Adrenal gland (tissue), 12 donors: ENCODE data around the gene NMRAL1. TPM values are rescaled to one million over a fixed set of nuclear protein-coding genes. Genes with fewer than 3 reads are reported as not detected.

Source experiments
- DNase-seq, 7 donors: peaks; one replicate each; pipeline ENCODE4 v3.0.0-alpha.2; 2019 to 2020
- H3K27ac ChIP-seq, 5 donors: fragments of 200-600 bp; sonication (generic) in 4 of 5; 1 replicate in 3 of 5; 2 replicates in 2 of 5; pipeline versions ENCODE4 v1.5.1 to v1.8.0; 2016 to 2020; ENCODE audit warnings: mild to moderate bottlenecking in 1 of 5
- H3K27me3 ChIP-seq: fragments of 200-600 bp; 2 replicates; pipeline ENCODE4 v1.8.0; 2021
- H3K36me3 ChIP-seq, 2 donors: fragments of 200-600 bp; replicated peaks in 1 of 2; 1 replicate in 1 of 2; 2 replicates in 1 of 2; pipeline versions ENCODE4 v1.5.1 to v1.8.0; 2018 to 2022
- H3K4me1 ChIP-seq, 2 donors: fragments of 200-600 bp; replicated peaks in 1 of 2; 1 replicate in 1 of 2; 2 replicates in 1 of 2; pipeline versions ENCODE4 v1.5.1 to v1.8.0; 2018 to 2021
- H3K4me3 ChIP-seq, 4 donors: fragments of 200-600 bp; sonication (generic) in 3 of 4; one replicate each; pipeline ENCODE4 v1.5.1; 2016 to 2018
- H3K9me3 ChIP-seq, 3 donors: fragments of 200-600 bp; sonication (generic) in 1 of 3; replicated peaks in 1 of 3; 1 replicate in 2 of 3; 2 replicates in 1 of 3; pipeline versions ENCODE4 v1.5.1 to v1.8.0; 2016 to 2021
- POLR2A ChIP-seq, 2 donors: fragments of 450-650 bp; IDR thresholded peaks; one replicate each; pipeline ENCODE4 v1.6.1; 2017; ENCODE audit warnings: antibody characterized with exemption in 2 of 2, mild to moderate bottlenecking in 2 of 2, moderate library complexity in 1 of 2
- WGBS, 4 donors: extraction: QIAGEN DNeasy Blood & Tissue Kit in 2 of 4; methylation state at CpG; one replicate each; pipeline versions ENCODE4 v1.1.5 to v1.1.7; 2013 to 2017; 5-methylcytosine and 5-hydroxymethylcytosine counted together
- intact Hi-C, 2 donors: fragments of 100-400 bp; cut with DNase I; formaldehyde crosslinking; loops; one replicate each; pipeline versions ENCODE4 v1.14.1 to v1.15.0; 2022 to 2023
- polyA plus RNA-seq, 3 donors: library from polyadenylated mRNA; stranded (reverse); fragments of 200-250 nt in 2 of 3; fragments of 350-450 nt in 1 of 3; fragmentation: Illumina TruSeq in 1 of 3; extraction: RNeasy Lipid Tissue Mini Kit (QIAGEN cat#74804) in 1 of 3; gene quantifications; one replicate each; pipeline ENCODE4 v1.2.3, GENCODE V29; 2013 to 2014
- total RNA-seq, 9 donors: library from RNA; depleted of rRNA in 4 of 9; stranded (reverse); fragments of >200 nt in 4 of 9; fragments of 120-200 nt in 1 of 9; fragmentation: NEBNext Ultra II Directional in 1 of 9; extraction: Animal tissue kit (Norgen Biotek cat#: 25700) in 1 of 9; gene quantifications; one replicate each; pipeline versions ENCODE4 v1.1.0 to v1.2.4, GENCODE V29; 2013 to 2023
- TF ChIP-seq, protein P1 (sequence below), 6 experiments: fragments of 450-650 bp in 4 of 6; fragments of 200-600 bp in 2 of 6; sonication (generic) in 1 of 6; IDR thresholded peaks; 1 replicate in 5 of 6; 2 replicates in 1 of 6; pipeline versions ENCODE4 v1.5.1 to v1.8.0; 2016 to 2021; ENCODE audit warnings: antibody characterized with exemption in 6 of 6, mild to moderate bottlenecking in 2 of 6, moderate library complexity in 1 of 6
- donor health status: healthy with polysubstance abuse.
- donor health status: Bipolar disorder and iron deficiency.
- donor health status: DM: yes; HTN: yes; CAD: no.
- donor health status: DM: no; HTN: no; CAD: no.
- donor health status: DM: no; HTN: no; CAD: no.
- donor health status: DM: yes; HTN: yes; CAD: no.

Gene NMRAL1
- total and polyA plus RNA-seq, 12 donors: 35.0 to 139 (median 79.7) TPM

DNA sequence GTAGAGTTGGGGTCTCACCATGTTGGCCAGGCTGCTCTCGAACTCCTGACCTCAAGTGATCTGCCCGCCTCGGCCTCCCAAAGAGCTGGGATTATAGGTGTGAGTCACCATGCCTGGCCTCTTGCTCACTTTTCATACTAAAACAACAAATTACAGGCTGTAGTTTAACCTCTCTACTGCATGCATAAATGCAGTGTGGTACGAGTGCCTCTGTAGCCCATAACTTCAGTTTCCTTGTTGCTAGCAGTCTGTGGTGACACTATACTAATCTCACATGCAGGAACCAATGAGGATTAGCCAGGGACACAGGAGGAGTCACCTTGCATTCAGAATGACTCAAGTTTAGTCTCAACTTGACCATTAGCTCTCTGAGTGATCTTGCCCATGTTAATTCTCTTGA lies 21.9 kb upstream of the NMRAL1 start:
- DNase-seq: no peak
- intact Hi-C loops: no loop called here
- Histone ChIP-seq H3K27me3 (no peaks in the 10 kb centered on the region), H3K36me3 (no peaks in the 10 kb centered on the region), H3K9me3 (no peaks in the 10 kb centered on the region), H3K27ac (peak overlapping the region in 1 of 5 donors; percentile 40), H3K4me1 (peaks cover 4 to 20% of the 10 kb centered on the region in 2 donors), H3K4me3 (no peak overlapping the region)
- WGBS, 4 donors: 72 to 82% (median 76%) methylated on average over 4 of the region's 4 CpGs
- TF ChIP-seq POLR2A (IDR thresholded peaks at IDR 0.05): no peak
- TF ChIP-seq, protein P1, sequence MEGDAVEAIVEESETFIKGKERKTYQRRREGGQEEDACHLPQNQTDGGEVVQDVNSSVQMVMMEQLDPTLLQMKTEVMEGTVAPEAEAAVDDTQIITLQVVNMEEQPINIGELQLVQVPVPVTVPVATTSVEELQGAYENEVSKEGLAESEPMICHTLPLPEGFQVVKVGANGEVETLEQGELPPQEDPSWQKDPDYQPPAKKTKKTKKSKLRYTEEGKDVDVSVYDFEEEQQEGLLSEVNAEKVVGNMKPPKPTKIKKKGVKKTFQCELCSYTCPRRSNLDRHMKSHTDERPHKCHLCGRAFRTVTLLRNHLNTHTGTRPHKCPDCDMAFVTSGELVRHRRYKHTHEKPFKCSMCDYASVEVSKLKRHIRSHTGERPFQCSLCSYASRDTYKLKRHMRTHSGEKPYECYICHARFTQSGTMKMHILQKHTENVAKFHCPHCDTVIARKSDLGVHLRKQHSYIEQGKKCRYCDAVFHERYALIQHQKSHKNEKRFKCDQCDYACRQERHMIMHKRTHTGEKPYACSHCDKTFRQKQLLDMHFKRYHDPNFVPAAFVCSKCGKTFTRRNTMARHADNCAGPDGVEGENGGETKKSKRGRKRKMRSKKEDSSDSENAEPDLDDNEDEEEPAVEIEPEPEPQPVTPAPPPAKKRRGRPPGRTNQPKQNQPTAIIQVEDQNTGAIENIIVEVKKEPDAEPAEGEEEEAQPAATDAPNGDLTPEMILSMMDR (IDR thresholded peaks at IDR 0.05): no peak

DNA sequence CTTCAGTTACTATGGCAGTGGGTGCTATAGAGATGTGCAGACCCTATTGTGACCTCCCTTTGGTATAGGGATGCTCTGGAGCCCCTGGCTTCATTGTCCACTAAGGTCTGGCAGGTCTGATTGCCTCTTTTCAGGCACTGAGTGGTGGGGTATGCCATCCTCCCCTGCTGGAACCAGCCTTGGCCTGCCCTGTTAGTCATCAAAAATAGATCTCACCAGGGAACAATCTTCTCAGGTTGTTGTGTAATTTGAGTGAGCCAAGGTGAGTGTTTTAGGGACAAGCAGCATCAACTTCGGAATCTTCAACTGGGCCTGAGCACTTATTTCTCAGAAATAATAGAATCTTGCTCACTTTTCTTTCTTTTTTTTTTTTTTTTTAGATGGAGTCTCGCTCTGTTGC lies 21.3 kb upstream of the NMRAL1 start:
- TF ChIP-seq, protein P1 (IDR thresholded peaks at IDR 0.05): no peak
- no peak for TF ChIP-seq POLR2A (IDR thresholded peaks at IDR 0.05)
- intact Hi-C loops: no loop called here
- Histone ChIP-seq H3K36me3 (no peaks in the 10 kb centered on the region), H3K27me3 (no peaks in the 10 kb centered on the region), H3K27ac (peak overlapping the region in 1 of 5 donors; percentile 17), H3K4me3 (no peak overlapping the region), H3K9me3 (no peaks in the 10 kb centered on the region), H3K4me1 (peaks cover 4 to 15% of the 10 kb centered on the region in 2 donors)
- DNase-seq: no peak
- 82 to 98% (median 89%) methylated on average over 2 of the region's 2 CpGs for WGBS, 4 donors

DNA sequence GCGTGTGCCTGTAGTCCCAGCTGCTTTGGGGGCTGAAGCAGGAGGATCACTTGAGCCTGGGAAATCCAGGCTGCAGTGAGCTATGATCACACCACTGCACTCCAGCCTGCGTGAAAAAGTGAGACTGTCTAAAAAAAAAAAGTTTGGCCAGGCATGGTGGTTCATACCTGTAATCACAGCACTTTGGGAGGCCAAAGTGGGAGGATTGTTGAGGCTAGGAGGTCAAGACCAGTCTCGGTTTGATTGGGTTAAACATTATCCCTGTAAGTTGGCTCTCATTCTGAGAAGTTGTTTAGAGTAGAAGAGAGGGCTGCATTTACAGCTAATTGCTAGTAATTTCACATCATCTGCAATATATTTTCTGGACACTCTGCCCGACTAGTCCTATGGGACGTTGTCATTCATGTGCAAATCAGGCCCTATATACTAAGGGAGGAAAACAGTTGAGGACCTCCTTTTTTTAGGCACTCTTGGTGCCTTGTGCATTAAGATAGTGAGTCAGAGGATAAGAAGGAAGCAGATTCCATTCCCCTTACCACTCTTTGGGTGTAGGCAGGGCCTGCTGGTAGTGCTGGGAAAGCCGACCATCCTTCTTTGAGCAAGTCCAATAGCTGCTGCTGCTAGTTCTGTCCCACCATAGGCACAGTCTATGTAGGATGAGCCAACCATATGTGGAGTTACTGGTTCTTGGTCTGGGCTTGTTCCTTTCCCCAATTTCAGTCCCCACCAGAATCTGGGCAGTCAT lies 20.5 kb upstream of the NMRAL1 start:
- Histone ChIP-seq H3K27me3 (no peaks in the 10 kb centered on the region), H3K4me1 (peaks cover 0 to 7% of the 10 kb centered on the region in 2 donors), H3K27ac (peak overlapping the region in 1 of 5 donors; percentile 17), H3K4me3 (no peak overlapping the region), H3K36me3 (no peaks in the 10 kb centered on the region), H3K9me3 (no peaks in the 10 kb centered on the region)
- WGBS, 4 donors: 92 to 97% (median 93%) methylated on average over 6 of the region's 6 CpGs
- TF ChIP-seq, protein P1 (IDR thresholded peaks at IDR 0.05): no peak
- TF ChIP-seq POLR2A (IDR thresholded peaks at IDR 0.05): no peak
- intact Hi-C loops: no loop called here
- no peak for DNase-seq

DNA sequence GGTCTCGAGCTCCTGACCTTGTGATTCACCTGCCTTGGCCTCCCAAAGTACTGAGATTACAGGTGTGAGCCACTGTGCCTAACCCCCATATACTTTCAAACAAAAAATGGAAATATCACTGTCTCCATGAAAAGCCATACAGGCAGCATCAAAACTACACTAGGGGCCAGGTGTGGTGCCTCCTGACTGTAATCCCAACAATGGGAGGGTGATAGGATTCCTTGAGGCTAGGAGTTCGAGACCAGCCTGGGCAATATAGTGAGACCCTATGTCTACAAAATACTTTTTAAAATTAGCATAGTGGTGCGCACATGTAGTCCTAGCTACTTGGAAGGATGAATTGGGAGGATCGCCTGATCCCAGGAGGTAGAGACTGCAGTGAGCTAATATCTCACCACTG lies 17.5 kb upstream of the NMRAL1 start:
- Histone ChIP-seq H3K4me1 (peaks cover 0 to 23% of the 10 kb centered on the region in 2 donors), H3K36me3 (peaks cover 0 to 4% of the 10 kb centered on the region in 2 donors), H3K9me3 (no peaks in the 10 kb centered on the region), H3K27me3 (no peaks in the 10 kb centered on the region), H3K4me3 (no peak overlapping the region), H3K27ac (no peak overlapping the region)
- TF ChIP-seq, protein P1 (IDR thresholded peaks at IDR 0.05): no peak
- TF ChIP-seq POLR2A (IDR thresholded peaks at IDR 0.05): no peak
- DNase-seq: no peak
- WGBS, 4 donors: 85 to 94% (median 87%) methylated on average over 4 of the region's 4 CpGs
- intact Hi-C loops: no loop called here
